ENCODE data around the gene INCA1. TPM values are rescaled to one million over a fixed set of nuclear protein-coding genes. Genes with fewer than 3 reads are reported as not detected.

INCA1 gene
- total and polyA plus RNA-seq, 2 of the 13 experiments (the other 11 are each of a cell fraction or from before 2014, with no cell fraction given) = 0.93 to 2.6 TPM

DNA sequence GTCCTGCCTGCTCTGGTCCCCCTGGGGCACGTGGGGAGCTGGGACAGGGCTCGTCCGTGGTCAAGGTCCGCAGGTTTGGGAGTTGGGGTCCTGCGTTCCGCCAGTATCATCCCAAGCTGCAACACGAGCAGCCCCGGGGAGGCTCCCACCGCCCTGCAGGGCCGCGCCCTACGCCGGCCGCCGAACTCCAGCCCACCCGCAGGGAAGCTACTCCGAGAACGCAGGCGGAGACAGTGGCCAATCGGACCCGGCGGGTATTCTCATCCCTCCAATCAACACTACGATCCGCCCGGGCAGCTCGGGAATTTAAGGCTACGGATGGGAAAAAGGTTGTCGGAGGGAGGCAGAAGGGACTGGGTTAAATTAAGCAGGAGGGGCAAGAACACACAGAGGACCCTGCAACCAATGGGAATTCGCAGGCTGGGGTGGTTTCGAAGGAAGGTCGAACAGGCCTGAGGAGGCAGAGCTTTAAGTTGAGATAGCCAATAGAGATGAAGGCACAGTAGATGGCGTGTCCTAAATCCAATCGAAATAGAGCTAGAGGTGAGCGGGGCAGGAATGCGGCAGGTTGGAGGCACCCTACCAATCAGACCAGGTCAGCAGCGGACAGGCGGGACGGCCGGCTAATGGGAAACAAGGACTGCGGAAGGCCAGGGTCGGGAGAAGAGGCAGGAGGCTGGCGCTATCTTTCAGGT, 30.3 kb downstream of the INCA1 start (continued):
- 0 out of 2 replicates have a peak, but pooled peaks have one; percentile 29 for TF ChIP-seq ZNF558 (CRISPR knock-in tag; IDR thresholded peaks at IDR 0.05; ENCODE audit: borderline replicate concordance)
- no peak for TF ChIP-seq ZNF224 (CRISPR knock-in tag; IDR thresholded peaks at IDR 0.05)
- TF ChIP-seq GATAD2A (CRISPR knock-in tag; IDR thresholded peaks at IDR 0.05) = peak; percentile 14; the same call in 1 of the 2 replicates
- 0 out of 2 replicates have a peak, but pooled peaks have one; percentile 17 for TF ChIP-seq MYC (CRISPR knock-in tag; IDR thresholded peaks at IDR 0.05; ENCODE audit: borderline replicate concordance)
- no peak for TF ChIP-seq SYNCRIP (IDR thresholded peaks at IDR 0.05; ENCODE audit: insufficient read depth, low read depth, low read length)
- TF ChIP-seq KDM5B (CRISPR knock-in tag; IDR thresholded peaks at IDR 0.05; ENCODE audit: borderline replicate concordance) = peak; percentile 43; the same call in 1 of the 2 replicates
- TF ChIP-seq, protein P1, sequence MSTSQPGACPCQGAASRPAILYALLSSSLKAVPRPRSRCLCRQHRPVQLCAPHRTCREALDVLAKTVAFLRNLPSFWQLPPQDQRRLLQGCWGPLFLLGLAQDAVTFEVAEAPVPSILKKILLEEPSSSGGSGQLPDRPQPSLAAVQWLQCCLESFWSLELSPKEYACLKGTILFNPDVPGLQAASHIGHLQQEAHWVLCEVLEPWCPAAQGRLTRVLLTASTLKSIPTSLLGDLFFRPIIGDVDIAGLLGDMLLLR (CRISPR knock-in tag; IDR thresholded peaks at IDR 0.05) = no peak
- peak; percentile 43; the same call in 1 of the 2 replicates for TF ChIP-seq POLR2AphosphoS5 (IDR thresholded peaks at IDR 0.05; ENCODE audit: low read depth, low read length)
- TF ChIP-seq ZFP36L2 (CRISPR knock-in tag; IDR thresholded peaks at IDR 0.05) = no peak
- TF ChIP-seq ZNF496 (CRISPR knock-in tag; IDR thresholded peaks at IDR 0.05; ENCODE audit: insufficient replicate concordance) = no peak
- no peak for TF ChIP-seq YEATS2 (CRISPR knock-in tag; IDR thresholded peaks at IDR 0.05; ENCODE audit: borderline replicate concordance)
- no peak for TF ChIP-seq MATR3 (CRISPR knock-in tag; IDR thresholded peaks at IDR 0.05)
- peak; percentile 37 for TF ChIP-seq ZNF883 (CRISPR knock-in tag; IDR thresholded peaks at IDR 0.05; ENCODE audit: not compliant biosample characterization)
- TF ChIP-seq MBNL3 (CRISPR knock-in tag; conservative IDR thresholded peaks at IDR 0.05) = no peak
- TF ChIP-seq RBM22 (optimal IDR thresholded peaks at IDR 0.05; ENCODE audit: low read length) = no peak
- no peak for TF ChIP-seq RAD51 (IDR thresholded peaks at IDR 0.05; ENCODE audit: borderline replicate concordance)
- TF ChIP-seq, protein P2, sequence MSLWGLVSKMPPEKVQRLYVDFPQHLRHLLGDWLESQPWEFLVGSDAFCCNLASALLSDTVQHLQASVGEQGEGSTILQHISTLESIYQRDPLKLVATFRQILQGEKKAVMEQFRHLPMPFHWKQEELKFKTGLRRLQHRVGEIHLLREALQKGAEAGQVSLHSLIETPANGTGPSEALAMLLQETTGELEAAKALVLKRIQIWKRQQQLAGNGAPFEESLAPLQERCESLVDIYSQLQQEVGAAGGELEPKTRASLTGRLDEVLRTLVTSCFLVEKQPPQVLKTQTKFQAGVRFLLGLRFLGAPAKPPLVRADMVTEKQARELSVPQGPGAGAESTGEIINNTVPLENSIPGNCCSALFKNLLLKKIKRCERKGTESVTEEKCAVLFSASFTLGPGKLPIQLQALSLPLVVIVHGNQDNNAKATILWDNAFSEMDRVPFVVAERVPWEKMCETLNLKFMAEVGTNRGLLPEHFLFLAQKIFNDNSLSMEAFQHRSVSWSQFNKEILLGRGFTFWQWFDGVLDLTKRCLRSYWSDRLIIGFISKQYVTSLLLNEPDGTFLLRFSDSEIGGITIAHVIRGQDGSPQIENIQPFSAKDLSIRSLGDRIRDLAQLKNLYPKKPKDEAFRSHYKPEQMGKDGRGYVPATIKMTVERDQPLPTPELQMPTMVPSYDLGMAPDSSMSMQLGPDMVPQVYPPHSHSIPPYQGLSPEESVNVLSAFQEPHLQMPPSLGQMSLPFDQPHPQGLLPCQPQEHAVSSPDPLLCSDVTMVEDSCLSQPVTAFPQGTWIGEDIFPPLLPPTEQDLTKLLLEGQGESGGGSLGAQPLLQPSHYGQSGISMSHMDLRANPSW (CRISPR knock-in tag; IDR thresholded peaks at IDR 0.05; ENCODE audit: borderline replicate concordance) = peak; percentile 15; the same call in 1 of the 2 replicates
- TF ChIP-seq, protein P3, sequence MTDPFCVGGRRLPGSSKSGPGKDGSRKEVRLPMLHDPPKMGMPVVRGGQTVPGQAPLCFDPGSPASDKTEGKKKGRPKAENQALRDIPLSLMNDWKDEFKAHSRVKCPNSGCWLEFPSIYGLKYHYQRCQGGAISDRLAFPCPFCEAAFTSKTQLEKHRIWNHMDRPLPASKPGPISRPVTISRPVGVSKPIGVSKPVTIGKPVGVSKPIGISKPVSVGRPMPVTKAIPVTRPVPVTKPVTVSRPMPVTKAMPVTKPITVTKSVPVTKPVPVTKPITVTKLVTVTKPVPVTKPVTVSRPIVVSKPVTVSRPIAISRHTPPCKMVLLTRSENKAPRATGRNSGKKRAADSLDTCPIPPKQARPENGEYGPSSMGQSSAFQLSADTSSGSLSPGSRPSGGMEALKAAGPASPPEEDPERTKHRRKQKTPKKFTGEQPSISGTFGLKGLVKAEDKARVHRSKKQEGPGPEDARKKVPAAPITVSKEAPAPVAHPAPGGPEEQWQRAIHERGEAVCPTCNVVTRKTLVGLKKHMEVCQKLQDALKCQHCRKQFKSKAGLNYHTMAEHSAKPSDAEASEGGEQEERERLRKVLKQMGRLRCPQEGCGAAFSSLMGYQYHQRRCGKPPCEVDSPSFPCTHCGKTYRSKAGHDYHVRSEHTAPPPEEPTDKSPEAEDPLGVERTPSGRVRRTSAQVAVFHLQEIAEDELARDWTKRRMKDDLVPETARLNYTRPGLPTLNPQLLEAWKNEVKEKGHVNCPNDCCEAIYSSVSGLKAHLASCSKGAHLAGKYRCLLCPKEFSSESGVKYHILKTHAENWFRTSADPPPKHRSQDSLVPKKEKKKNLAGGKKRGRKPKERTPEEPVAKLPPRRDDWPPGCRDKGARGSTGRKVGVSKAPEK (CRISPR knock-in tag; IDR thresholded peaks at IDR 0.05; ENCODE audit: borderline replicate concordance) = no peak
- TF ChIP-seq, protein P4, sequence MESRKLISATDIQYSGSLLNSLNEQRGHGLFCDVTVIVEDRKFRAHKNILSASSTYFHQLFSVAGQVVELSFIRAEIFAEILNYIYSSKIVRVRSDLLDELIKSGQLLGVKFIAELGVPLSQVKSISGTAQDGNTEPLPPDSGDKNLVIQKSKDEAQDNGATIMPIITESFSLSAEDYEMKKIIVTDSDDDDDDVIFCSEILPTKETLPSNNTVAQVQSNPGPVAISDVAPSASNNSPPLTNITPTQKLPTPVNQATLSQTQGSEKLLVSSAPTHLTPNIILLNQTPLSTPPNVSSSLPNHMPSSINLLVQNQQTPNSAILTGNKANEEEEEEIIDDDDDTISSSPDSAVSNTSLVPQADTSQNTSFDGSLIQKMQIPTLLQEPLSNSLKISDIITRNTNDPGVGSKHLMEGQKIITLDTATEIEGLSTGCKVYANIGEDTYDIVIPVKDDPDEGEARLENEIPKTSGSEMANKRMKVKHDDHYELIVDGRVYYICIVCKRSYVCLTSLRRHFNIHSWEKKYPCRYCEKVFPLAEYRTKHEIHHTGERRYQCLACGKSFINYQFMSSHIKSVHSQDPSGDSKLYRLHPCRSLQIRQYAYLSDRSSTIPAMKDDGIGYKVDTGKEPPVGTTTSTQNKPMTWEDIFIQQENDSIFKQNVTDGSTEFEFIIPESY (CRISPR knock-in tag; IDR thresholded peaks at IDR 0.05) = 0 out of 2 replicates have a peak, but pooled peaks have one; percentile 8
- no peak for TF ChIP-seq IKZF4 (CRISPR knock-in tag; IDR thresholded peaks at IDR 0.05; ENCODE audit: borderline replicate concordance, low read depth, not compliant biosample characterization)
- no peak for TF ChIP-seq KLF16 (CRISPR knock-in tag; IDR thresholded peaks at IDR 0.05)

All from HepG2 (cell line).